GM19023 (cell line): Measurements from ENCODE around the gene XKR7.
"Not testable (repeated sequence)": the region's sequence is repeated elsewhere in the genome, so short reads cannot be mapped to it uniquely, and the experiment has no call there.

Source experiments
- ATAC-seq: cut with Tn5 transposase; IDR thresholded peaks from one replicate; pipeline ENCODE4 v1.9.1; 2021; ENCODE audit warnings: mild to moderate bottlenecking, moderate library complexity; ENCODE audit not compliant: unreplicated experiment

XKR7 gene

DNA sequence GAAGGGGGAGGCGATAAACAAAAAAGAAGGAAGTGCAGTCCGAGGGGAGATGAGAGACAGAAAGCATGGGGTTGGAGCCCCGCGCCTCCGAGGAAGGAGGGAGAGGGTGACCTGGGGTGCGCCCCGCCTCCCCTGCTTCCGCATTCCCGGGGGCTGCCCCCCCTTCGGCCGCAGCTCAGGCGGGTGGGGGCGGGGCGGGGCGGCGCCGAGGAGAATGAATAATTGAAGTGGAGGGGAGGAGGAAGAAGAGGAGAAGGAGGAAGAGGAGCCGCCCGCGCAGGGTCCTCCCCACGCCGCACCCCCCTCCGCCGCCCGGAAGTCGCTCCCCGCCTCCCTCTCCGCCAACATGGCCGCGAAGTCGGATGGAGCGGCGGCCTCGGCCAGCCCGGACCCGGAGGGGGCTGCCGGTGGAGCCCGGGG lies at the start of gene XKR7:
XKR7 (plus strand) TSS at position 322 of the 420 bp plus-strand sequence; CDS start at position 347, 25 bp downstream.
- ATAC-seq, result no peak

DNA sequence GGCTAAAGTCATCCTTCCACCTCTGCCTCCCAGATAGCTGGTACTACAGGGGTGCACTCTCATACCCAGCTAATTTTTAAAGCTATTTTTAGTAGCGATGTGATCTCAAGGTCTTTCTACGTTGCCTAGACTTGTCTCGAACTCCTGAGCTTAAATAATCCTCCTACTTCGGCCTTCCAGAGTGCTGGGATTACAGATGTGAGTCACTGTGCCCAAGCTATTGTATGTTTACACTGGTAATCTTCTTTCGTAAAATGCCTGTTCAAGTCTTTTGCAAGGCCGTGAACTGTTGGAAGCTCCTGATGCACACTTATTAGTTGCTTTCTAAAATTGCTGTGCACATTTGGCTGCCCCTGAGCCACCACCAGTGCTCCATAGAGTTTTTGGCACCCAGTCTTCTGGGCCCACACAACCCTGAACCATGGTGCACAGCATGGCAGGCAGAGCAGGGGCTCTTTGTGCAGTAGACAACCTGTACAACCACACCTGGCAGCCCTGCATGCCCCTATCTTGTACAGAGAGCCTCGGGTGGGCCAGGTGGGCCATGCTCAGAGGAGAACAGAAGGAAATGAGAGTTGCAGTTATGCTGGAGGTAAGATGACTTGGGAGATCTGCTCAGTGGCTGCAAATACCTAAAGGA lies 49.4 kb upstream of the XKR7 start:
- ATAC-seq, result no peak

GRCh38 chr20:31919410-31920155 lies 48.4 kb upstream of the XKR7 start:
- ATAC-seq, result no peak

DNA sequence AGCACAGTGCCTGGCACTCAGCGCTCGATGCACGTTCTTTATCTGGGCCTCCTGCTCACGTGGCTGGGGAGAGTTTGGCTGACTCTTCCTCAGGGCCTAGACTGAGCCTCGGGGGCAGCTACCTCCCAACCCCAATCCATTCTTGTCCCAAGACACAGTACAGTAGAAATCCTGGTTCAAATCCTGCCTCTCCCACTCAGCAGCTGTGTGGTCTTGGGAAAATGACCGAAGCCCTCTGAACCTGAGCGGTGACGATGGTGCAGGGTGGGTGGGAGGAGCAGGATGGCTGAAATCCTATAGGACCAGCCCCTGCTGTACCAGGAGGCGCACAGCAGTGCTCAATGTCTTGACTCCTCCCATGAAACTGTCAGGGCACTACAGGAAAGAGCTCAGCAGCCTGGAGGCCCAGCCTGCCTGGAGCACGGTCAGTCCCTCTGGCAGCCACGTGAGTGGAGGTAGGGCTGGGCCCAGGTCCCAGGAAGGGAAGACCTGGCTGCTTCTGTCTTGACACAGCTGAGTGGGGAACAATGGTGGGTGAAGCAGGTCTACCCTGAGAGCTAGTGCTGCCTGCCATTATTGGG lies 47.6 kb upstream of the XKR7 start:
- ATAC-seq, result no peak

DNA sequence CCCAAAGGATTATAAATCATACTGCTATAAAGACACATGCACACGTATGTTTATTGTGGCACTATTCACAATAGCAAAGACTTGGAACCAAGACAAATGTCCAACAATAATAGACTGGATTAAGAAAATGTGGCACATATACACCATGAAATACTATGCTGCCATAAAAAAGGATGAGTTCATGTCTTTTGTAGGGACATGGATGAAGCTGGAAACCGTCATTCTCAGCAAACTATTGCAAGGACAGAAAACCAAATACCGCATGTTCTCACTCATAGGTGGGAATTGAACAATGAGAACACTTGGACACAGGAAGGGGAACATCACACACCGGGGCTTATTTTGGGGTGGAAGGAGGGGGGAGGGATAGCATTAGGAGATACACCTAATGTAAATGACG lies 46.5 kb upstream of the XKR7 start:
- ATAC-seq, result not testable (repeated sequence)

DNA sequence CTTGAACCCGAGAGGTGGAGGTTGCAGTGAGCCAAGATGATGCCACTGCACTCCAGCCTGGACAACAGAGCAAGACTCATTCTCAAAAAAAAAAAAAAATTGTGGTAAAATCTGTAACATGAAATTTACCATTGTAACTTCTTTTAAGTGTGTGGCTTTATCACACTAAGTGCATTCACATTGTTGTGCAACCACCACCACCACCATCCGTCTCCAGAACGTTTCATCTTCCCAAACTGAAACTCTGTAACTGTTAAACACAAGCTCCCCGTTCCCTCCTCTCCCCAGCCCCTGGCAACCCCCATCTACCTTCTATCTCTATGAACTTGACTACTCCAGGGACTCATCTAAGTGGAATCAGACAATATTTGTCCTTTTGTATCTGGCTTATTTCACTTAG lies 45.8 kb upstream of the XKR7 start:
- ATAC-seq, result no peak

DNA sequence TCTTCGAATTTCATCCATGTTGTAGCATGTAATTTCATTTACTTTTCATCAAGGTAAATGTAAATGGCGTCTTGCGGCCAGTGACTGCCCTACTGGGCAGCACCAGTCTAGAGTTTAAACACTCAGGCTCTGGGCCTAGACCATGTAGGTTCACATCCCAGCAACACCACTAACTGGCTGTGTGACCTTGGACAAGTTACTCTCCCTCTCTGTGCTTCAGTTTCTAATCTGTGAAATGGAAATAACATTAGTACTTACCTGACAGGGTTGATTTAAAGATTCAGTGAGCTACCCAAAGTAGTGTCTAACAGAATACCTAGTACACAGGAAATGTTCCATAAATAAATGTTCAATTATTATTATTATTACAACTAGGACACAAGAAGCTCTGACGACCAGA lies 45.4 kb upstream of the XKR7 start:
- no peak for ATAC-seq

- peak; percentile 76 for ATAC-seq
Measured at GRCh38 chr20:31923388-31924331, 44.3 kb upstream of the XKR7 start.

GRCh38 chr20:31924561-31924960 lies 43.4 kb upstream of the XKR7 start:
- no peak for ATAC-seq

GRCh38 chr20:31925631-31926030 lies 42.3 kb upstream of the XKR7 start:
- no peak for ATAC-seq

GRCh38 chr20:31926493-31926892 lies 41.5 kb upstream of the XKR7 start:
- no peak for ATAC-seq

GRCh38 chr20:31927627-31928159 lies 40.3 kb upstream of the XKR7 start:
- ATAC-seq, result no peak

DNA sequence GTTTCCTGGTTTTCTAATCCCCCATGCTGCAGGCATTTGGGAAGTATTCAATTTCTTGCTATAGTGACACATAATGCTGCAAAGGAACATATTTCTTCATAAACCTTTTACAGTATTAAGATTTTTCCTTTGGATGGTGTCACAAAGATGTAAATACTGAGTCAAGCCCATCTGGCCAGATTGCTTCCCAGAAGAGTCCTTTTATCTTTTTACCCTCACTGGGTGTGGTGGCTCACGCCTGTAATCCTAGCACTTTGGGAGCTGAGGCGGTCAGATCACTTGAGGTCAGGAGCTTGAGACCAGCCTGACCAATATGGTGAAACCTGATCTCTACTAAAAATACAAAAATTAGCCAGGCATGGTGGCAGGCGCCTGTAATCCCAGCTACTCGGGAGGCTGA lies 38.3 kb upstream of the XKR7 start:
- ATAC-seq, result not testable (repeated sequence)

GRCh38 chr20:31930779-31931178 lies 37.2 kb upstream of the XKR7 start:
- no peak for ATAC-seq

DNA sequence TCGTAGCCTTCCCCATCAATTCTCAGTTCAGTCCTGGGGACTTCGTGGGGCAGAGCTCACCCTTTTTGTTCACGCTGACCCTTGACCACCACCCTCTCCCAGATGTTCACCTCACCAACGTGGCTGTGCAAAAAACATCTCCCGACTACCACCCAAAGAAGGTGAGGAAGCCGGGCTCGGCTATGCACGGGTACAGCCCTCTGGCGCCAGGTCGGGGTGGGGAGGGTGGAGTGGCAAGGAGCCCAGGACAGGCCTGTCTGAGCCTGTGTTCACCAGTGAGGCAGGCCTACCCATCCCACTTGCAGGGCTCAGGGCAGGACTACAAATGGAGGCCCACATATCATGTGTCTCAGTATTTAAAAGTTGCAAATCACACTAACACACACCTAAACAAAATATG lies 34.3 kb upstream of the XKR7 start:
- ATAC-seq, result no peak

DNA sequence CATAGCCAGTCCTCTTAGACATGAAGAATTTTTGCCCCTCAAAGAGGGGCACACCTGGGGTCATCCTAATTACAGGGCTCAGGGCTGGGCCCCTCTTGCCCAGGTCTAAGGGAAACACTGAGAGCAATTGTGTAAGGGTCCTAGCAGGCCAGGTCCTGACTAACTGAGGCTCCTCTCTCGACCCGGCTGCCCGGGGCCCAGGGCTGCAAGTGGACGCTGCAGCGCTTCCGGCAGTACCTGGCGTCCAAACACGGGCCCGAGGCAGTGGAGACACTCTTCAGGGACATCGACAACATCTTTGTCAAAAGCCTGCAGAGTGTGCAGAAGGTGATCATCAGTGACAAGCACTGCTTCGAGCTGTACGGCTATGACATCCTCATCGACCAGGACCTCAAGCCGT lies 33.5 kb upstream of the XKR7 start:
- no peak for ATAC-seq

DNA sequence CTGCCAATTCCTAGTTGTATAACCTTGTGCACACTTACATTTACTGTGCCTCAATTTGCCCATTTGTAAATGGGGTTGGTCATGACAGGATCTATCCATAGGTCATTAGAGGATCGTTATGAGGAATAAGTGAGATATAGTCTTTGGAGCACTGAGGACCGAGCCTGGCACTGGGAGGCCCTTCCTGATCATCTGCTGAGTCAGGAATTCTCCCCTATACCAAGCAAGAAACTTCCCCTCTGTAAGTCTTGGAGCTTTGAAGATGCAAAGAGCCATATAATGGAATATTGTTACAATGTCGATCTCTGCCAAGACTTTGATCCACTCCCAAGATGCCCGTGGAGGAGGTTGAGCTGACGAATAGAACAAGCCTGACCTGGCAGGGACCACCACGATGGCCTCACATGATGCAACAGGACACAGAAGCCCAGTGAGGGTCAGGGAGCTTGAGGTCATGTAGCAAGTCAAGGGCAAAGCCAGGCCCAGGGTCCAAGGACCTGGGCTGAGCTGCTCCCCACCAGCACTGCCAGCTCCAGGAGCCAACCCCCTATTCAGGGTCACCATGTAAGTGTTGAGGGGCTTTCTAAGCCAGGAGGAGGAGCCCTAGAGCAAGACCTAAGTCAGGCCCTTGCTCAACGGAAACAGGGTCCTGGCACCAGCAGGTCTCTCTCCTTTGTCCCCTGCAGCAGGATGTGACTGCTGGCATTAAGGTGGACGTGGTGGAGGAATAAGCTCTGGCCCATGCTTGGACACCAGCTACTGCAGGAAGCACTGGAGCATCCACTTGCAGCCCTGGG lies 32.8 kb upstream of the XKR7 start:
- no peak for ATAC-seq

DNA sequence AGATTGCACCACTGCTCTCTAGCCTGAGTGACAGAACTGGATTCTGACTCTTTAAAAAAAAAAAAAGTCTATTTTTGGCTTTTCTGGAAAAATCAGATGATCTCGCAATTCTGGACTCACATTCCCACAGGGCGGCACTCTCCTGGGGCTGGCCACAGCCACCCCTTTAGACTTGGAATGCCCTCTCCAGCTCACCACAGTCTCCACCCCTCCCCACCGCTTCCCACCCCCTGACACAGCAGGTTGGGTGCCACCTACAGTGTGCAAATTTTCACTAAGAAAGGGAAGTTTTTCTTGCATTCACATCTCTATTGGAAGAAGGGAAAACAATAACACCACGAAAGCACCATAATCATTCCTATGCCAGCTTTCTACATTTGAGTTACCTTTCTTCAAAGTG lies 31.5 kb upstream of the XKR7 start:
- no peak for ATAC-seq

DNA sequence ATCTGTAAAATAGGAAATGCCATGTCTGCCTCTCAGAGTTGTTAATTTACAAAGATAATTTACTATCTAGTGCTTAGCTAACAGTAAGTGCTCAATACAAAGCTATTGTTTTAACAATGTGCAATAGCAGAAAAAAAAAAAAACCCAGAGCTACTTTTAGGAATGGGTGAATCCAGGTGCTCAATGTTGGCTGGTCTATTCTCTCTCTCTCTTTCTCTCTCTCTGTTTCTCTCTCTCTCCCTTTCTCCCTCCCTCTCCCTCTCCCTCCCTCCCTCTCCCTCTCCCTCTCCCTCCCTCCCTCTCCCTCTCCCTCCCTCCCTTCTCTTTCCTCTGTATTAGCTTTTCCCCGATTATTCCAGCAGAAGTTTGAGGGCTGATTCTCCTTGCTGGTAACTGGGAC lies 30.1 kb upstream of the XKR7 start:
- no peak for ATAC-seq

- ATAC-seq, result no peak
Measured at GRCh38 chr20:31939661-31940060, 28.3 kb upstream of the XKR7 start.
